BLaER1 treated with 17β-estradiol and CSF1 and Interleukin-3, amounts not matched to agents 10 nM and 100 nM (cell line): Measurements from ENCODE around the gene OR2G3.

Source experiments
- H3K27ac ChIP-seq, 11 experiments: shearing (Covaris generic); formaldehyde crosslinking; 2 replicates each; pipeline ENCODE4 v1.8.1; 2022
- H3K27me3 ChIP-seq, 11 experiments: shearing (Covaris generic); formaldehyde crosslinking; 2 replicates each; pipeline ENCODE4 v1.8.1; 2022
- H3K36me3 ChIP-seq, 11 experiments: shearing (Covaris generic); formaldehyde crosslinking; 2 replicates each; pipeline ENCODE4 v1.8.1; 2022
- H3K4me1 ChIP-seq, 10 experiments: shearing (Covaris generic); formaldehyde crosslinking; 2 replicates each; pipeline ENCODE4 v1.8.1; 2022
- H3K4me2 ChIP-seq, 11 experiments: shearing (Covaris generic); formaldehyde crosslinking; 2 replicates each; pipeline ENCODE4 v1.8.1; 2022
- H3K4me3 ChIP-seq, 10 experiments: shearing (Covaris generic); formaldehyde crosslinking; 2 replicates each; pipeline ENCODE4 v1.8.1; 2022
- H3K9ac ChIP-seq, 11 experiments: shearing (Covaris generic); formaldehyde crosslinking; 2 replicates each; pipeline ENCODE4 v1.8.1; 2022
- H3K9me3 ChIP-seq, 11 experiments: shearing (Covaris generic); formaldehyde crosslinking; replicated peaks in 1 of 11; 2 replicates each; pipeline ENCODE4 v1.8.1; 2022
- H4K20me1 ChIP-seq, 11 experiments: shearing (Covaris generic); formaldehyde crosslinking; 2 replicates each; pipeline ENCODE4 v1.8.1; 2022
- Cebpa-rat ChIP-seq, 11 experiments: shearing (Covaris generic); IDR thresholded peaks; 2 replicates each; pipeline ENCODE4 v1.8.1; 2022

OR2G3 gene

GRCh38 chr1:247614625-247615024 is 9.2 kb downstream of the OR2G3 start:
- Histone ChIP-seq H4K20me1 (no peaks in the 10 kb centered on the region), H3K9me3 (0 out of 22 replicates have a peak, but pooled peaks cover 0 to 3% (median 0%) of the 10 kb centered on the region in 11 experiments), H3K36me3 (no peaks in the 10 kb centered on the region), H3K9ac (no peak overlapping the region), H3K27ac (no peak overlapping the region), H3K4me3 (no peak overlapping the region), H3K27me3 (no peaks in the 10 kb centered on the region), H3K4me1 (no peaks in the 10 kb centered on the region), H3K4me2 (no peak overlapping the region)
- no peak for TF ChIP-seq Cebpa-rat (IDR thresholded peaks at IDR 0.05)

GRCh38 chr1:247627951-247628350 is 22.6 kb downstream of the OR2G3 start:
- no peak for TF ChIP-seq Cebpa-rat (IDR thresholded peaks at IDR 0.05)
- no peak overlapping the region for H3K4me3 ChIP-seq
- no peak overlapping the region for H3K4me2 ChIP-seq
- H3K4me1 ChIP-seq, result no peaks in the 10 kb centered on the region
- H3K36me3 ChIP-seq, result no peaks in the 10 kb centered on the region
- no peak overlapping the region for H3K27ac ChIP-seq
- H3K9me3 ChIP-seq, result peaks cover 0 to 10% (median 0%) of the 10 kb centered on the region in 11 experiments; a peak in 4 of 22 replicates
- no peaks in the 10 kb centered on the region for H3K27me3 ChIP-seq
- H4K20me1 ChIP-seq, result no peaks in the 10 kb centered on the region
- H3K9ac ChIP-seq, result no peak overlapping the region

GRCh38 chr1:247638011-247638410 is 32.6 kb downstream of the OR2G3 start:
- Histone ChIP-seq H3K27ac (no peak overlapping the region), H3K36me3 (no peaks in the 10 kb centered on the region), H3K4me1 (peaks cover 0 to 3% (median 0%) of the 10 kb centered on the region in 10 experiments; a peak in 1 of 20 replicates), H3K4me3 (no peak overlapping the region), H3K4me2 (no peak overlapping the region), H3K9ac (no peak overlapping the region), H3K9me3 (peaks cover 8 to 21% (median 13%) of the 10 kb centered on the region in 11 experiments), H4K20me1 (no peaks in the 10 kb centered on the region), H3K27me3 (no peaks in the 10 kb centered on the region)
- no peak for TF ChIP-seq Cebpa-rat (IDR thresholded peaks at IDR 0.05)

GRCh38 chr1:247638781-247639180 is 33.4 kb downstream of the OR2G3 start:
- H4K20me1 ChIP-seq, result no peaks in the 10 kb centered on the region
- no peak for TF ChIP-seq Cebpa-rat (IDR thresholded peaks at IDR 0.05)
- H3K36me3 ChIP-seq, result no peaks in the 10 kb centered on the region
- no peak overlapping the region for H3K9ac ChIP-seq
- H3K27ac ChIP-seq, result no peak overlapping the region
- no peak overlapping the region for H3K4me3 ChIP-seq
- peaks cover 8 to 21% (median 13%) of the 10 kb centered on the region in 11 experiments for H3K9me3 ChIP-seq
- no peaks in the 10 kb centered on the region for H3K27me3 ChIP-seq
- H3K4me1 ChIP-seq, result peaks cover 0 to 3% (median 0%) of the 10 kb centered on the region in 10 experiments; a peak in 1 of 20 replicates
- no peak overlapping the region for H3K4me2 ChIP-seq

GRCh38 chr1:247639381-247639981 is 34.1 kb downstream of the OR2G3 start:
- H3K9me3 ChIP-seq, result peaks cover 8 to 21% (median 13%) of the 10 kb centered on the region in 11 experiments
- no peak overlapping the region for H3K27ac ChIP-seq
- TF ChIP-seq Cebpa-rat (IDR thresholded peaks at IDR 0.05), result no peak
- no peak overlapping the region for H3K4me3 ChIP-seq
- H4K20me1 ChIP-seq, result no peaks in the 10 kb centered on the region
- H3K27me3 ChIP-seq, result no peaks in the 10 kb centered on the region
- peaks cover 0 to 3% (median 0%) of the 10 kb centered on the region in 10 experiments; a peak in 1 of 20 replicates for H3K4me1 ChIP-seq
- no peaks in the 10 kb centered on the region for H3K36me3 ChIP-seq
- H3K4me2 ChIP-seq, result no peak overlapping the region
- no peak overlapping the region for H3K9ac ChIP-seq

GRCh38 chr1:247642742-247643141 is 37.4 kb downstream of the OR2G3 start:
- H3K36me3 ChIP-seq, result no peaks in the 10 kb centered on the region
- TF ChIP-seq Cebpa-rat (IDR thresholded peaks at IDR 0.05), result no peak
- no peaks in the 10 kb centered on the region for H3K27me3 ChIP-seq

GRCh38 chr1:247646867-247647266 is 41.5 kb downstream of the OR2G3 start:
- H3K9ac ChIP-seq, result no peak overlapping the region
- H3K27ac ChIP-seq, result no peak overlapping the region
- H3K27me3 ChIP-seq, result no peaks in the 10 kb centered on the region
- H4K20me1 ChIP-seq, result no peaks in the 10 kb centered on the region
- H3K4me1 ChIP-seq, result peaks cover 0 to 21% (median 9%) of the 10 kb centered on the region in 10 experiments; a peak in 13 of 20 replicates
- no peak overlapping the region for H3K4me3 ChIP-seq
- no peaks in the 10 kb centered on the region for H3K36me3 ChIP-seq
- peak overlapping the region in 2 of 11 experiments; percentile 43; a peak in 2 of 22 replicates for H3K4me2 ChIP-seq
- no peaks in the 10 kb centered on the region for H3K9me3 ChIP-seq
- TF ChIP-seq Cebpa-rat (IDR thresholded peaks at IDR 0.05), result no peak

More at GRCh38 chr1:247642742-247643141, 37.4 kb downstream of the OR2G3 start:
- peaks cover 8 to 21% (median 13%) of the 10 kb centered on the region in 11 experiments for H3K9me3 ChIP-seq
- H3K27ac ChIP-seq, result no peak overlapping the region
- no peak overlapping the region for H3K4me3 ChIP-seq
- no peak overlapping the region for H3K4me2 ChIP-seq
- no peaks in the 10 kb centered on the region for H4K20me1 ChIP-seq
- H3K4me1 ChIP-seq, result peaks cover 0 to 15% (median 3%) of the 10 kb centered on the region in 10 experiments; a peak in 13 of 20 replicates
- H3K9ac ChIP-seq, result no peak overlapping the region

- H3K4me1 ChIP-seq, result peaks cover 0 to 21% (median 9%) of the 10 kb centered on the region in 10 experiments; a peak in 13 of 20 replicates
- no peaks in the 10 kb centered on the region for H3K27me3 ChIP-seq
- H3K9me3 ChIP-seq, result no peaks in the 10 kb centered on the region
- H3K4me2 ChIP-seq, result peak overlapping the region in 10 of 11 experiments; percentile 0 to 49 (median 31); a peak in 13 of 22 replicates
- H3K36me3 ChIP-seq, result no peaks in the 10 kb centered on the region
- no peak for TF ChIP-seq Cebpa-rat (IDR thresholded peaks at IDR 0.05)
- no peak overlapping the region for H3K9ac ChIP-seq
- H3K27ac ChIP-seq, result no peak overlapping the region; a peak in 1 of 22 replicates
- H4K20me1 ChIP-seq, result no peaks in the 10 kb centered on the region
- no peak overlapping the region for H3K4me3 ChIP-seq
Measured at GRCh38 chr1:247647864-247648263, 42.5 kb downstream of the OR2G3 start.

GRCh38 chr1:247653040-247653439 is 47.7 kb downstream of the OR2G3 start:
- no peaks in the 10 kb centered on the region for H3K36me3 ChIP-seq
- no peak overlapping the region for H3K4me3 ChIP-seq
- no peaks in the 10 kb centered on the region for H4K20me1 ChIP-seq
- H3K4me2 ChIP-seq, result no peak overlapping the region
- H3K9ac ChIP-seq, result no peak overlapping the region
- H3K27me3 ChIP-seq, result no peaks in the 10 kb centered on the region
- TF ChIP-seq Cebpa-rat (IDR thresholded peaks at IDR 0.05), result no peak
- no peak overlapping the region for H3K27ac ChIP-seq
- H3K4me1 ChIP-seq, result peaks cover 0 to 4% (median 3%) of the 10 kb centered on the region in 10 experiments; a peak in 11 of 20 replicates
- H3K9me3 ChIP-seq, result no peaks in the 10 kb centered on the region
